ENCODE results near the gene BCO2. TPM values are rescaled to one million over a fixed set of nuclear protein-coding genes. Genes with fewer than 3 reads are reported as not detected.

Gene BCO2
- total and polyA plus RNA-seq, 10 of the 15 experiments (the other 5 are each of a cell fraction or from before 2014, with no cell fraction given) = 0.29 to 1.0 (median 0.57) TPM

- POLR2A ChIA-PET = interaction anchor here (1.1 kb wide), 1 partner anchor 140 kb away, joined by 3 read pairs; the partner anchor contains the start of genes SDHD and TIMM8B
These were observed 51.6 kb downstream of the BCO2 start for GRCh38 chr11:112226831-112227401.

GRCh38 chr11:112227471-112227870 lies 52.2 kb downstream of the BCO2 start:
- Histone ChIP-seq H3K79me2 (ENCODE audit: control insufficient read depth, insufficient read depth, low read length) (peaks cover 21% of the 10 kb centered on the region), H3K4me1 (ENCODE audit: control insufficient read depth, insufficient read depth, low read length) (peaks cover 7% of the 10 kb centered on the region), H3K27me3 (replicated peaks in 1 of 2; ENCODE audit: control insufficient read depth in 2 of 2, insufficient read depth in 2 of 2, low read length in 1 of 2) (no peaks in the 10 kb centered on the region), H3K9me3 (replicated peaks; ENCODE audit: control insufficient read depth, insufficient read depth, low read length) (no peaks in the 10 kb centered on the region), H3K9ac (ENCODE audit: control insufficient read depth, insufficient read depth, low read length) (peak overlapping the region; percentile 97; the same call in 1 of the 2 replicates), H3K4me3 (peak overlapping the region; percentile 98), H2AFZ (ENCODE audit: control insufficient read depth, low read depth, low read length) (no peak overlapping the region; the same call in 1 of the 2 replicates), H3K36me3 (ENCODE audit: control insufficient read depth in 2 of 2, insufficient read depth in 2 of 2, low read length in 1 of 2) (no peaks in the 10 kb centered on the region; a peak in 3 of 4 replicates), H4K20me1 (ENCODE audit: control insufficient read depth, insufficient read depth) (no peaks in the 10 kb centered on the region), H3K4me2 (ENCODE audit: control insufficient read depth, insufficient read depth) (peak overlapping the region; percentile 83), H3K27ac (ENCODE audit: control insufficient read depth, insufficient read depth) (peak overlapping the region; percentile 95)
- CTCF ChIA-PET = interaction anchor here (0.9 to 16.3 kb wide), 3 partner anchors 55 to 114 kb away, joined by 3 to 314 read pairs (median 7); no protein-coding TSS in a partner anchor
- SMC1A ChIA-PET (ENCODE audit: uncharacterized antibody, unreplicated experiment) = interaction anchor here (1.1 to 13.1 kb wide), 5 partner anchors 9 to 356 kb away, joined by 3 to 161 read pairs (median 4); no protein-coding TSS in a partner anchor
- POLR2A ChIA-PET = no interaction called here
- WGBS (ENCODE audit: insufficient coverage, insufficient replicate concordance, low lambda C conversion rate, missing lambda C conversion rate) = 64% methylated on average over 4 of the region's 4 CpGs
- BruUV-seq (replicated peaks) = TSS peak; percentile 65
- RAD21 ChIA-PET (ENCODE audit: unreplicated experiment) = interaction anchor here (1.4 kb wide), 1 partner anchor 52 kb away, joined by 8 read pairs; no protein-coding TSS in a partner anchor
- no peak for DNase-seq (ENCODE audit: low read depth, low spot score)
- FAIRE-seq = no peak
- ATAC-seq = no peak
- in situ Hi-C loops (cut with MboI) = loop anchor here (5.0 to 10.0 kb wide), 2 partner anchors 355 to 1057 kb away; no protein-coding TSS in a partner anchor
- TF ChIP-seq POLR2AphosphoS5 (IDR thresholded peaks at IDR 0.05; ENCODE audit: low read length) (no peak), BHLHE40 (IDR thresholded peaks at IDR 0.05; ENCODE audit: borderline replicate concordance in 1 of 2, low read depth in 2 of 2, low read length in 1 of 2) (no peak), IRF5 (IDR thresholded peaks at IDR 0.05; ENCODE audit: borderline replicate concordance) (no peak), NR2F1 (conservative IDR thresholded peaks at IDR 0.05) (no peak), RUNX3 (IDR thresholded peaks at IDR 0.05; ENCODE audit: low read length) (no peak), SMAD5 (IDR thresholded peaks at IDR 0.05; ENCODE audit: low read depth) (no peak), NFIC (IDR thresholded peaks at IDR 0.05; ENCODE audit: low read depth, low read length) (no peak), IKZF1 (conservative IDR thresholded peaks at IDR 0.05) (no peak)
- intact Hi-C loops (cut with micrococcal nuclease; ENCODE audit: unreplicated experiment) = loop anchor here (10.0 kb wide), 2 partner anchors 353 to 567 kb away; partner anchors contain the start of genes ALG9, CFAP68 and FDXACB1

More at GRCh38 chr11:112226831-112227401, 51.6 kb downstream of the BCO2 start:
- FAIRE-seq (no peak), ATAC-seq (peak; percentile 73), DNase-seq (ENCODE audit: low read depth, low spot score) (no peak)
- intact Hi-C loops (cut with micrococcal nuclease; ENCODE audit: unreplicated experiment) = loop anchor here (10.0 kb wide), 2 partner anchors 352 to 568 kb away; partner anchors contain the start of genes ALG9, CFAP68 and FDXACB1
- TF ChIP-seq ZNF384 (IDR thresholded peaks at IDR 0.05; ENCODE audit: borderline replicate concordance, low read depth, low read length) (0 out of 2 replicates have a peak, but pooled peaks have one; percentile 22), RUNX3 (IDR thresholded peaks at IDR 0.05; ENCODE audit: low read length) (0 out of 2 replicates have a peak, but pooled peaks have one; percentile 38), ATF3 (IDR thresholded peaks at IDR 0.05; ENCODE audit: borderline replicate concordance, extremely low read depth, low read depth, low read length) (no peak)
- H3K36me3 ChIP-seq (ENCODE audit: control insufficient read depth in 2 of 2, insufficient read depth in 2 of 2, low read length in 1 of 2) = no peaks in the 10 kb centered on the region; a peak in 3 of 4 replicates
- no peaks in the 10 kb centered on the region for H4K20me1 ChIP-seq (ENCODE audit: control insufficient read depth, insufficient read depth)
- in situ Hi-C loops (cut with MboI) = loop anchor here (5.0 to 10.0 kb wide), 2 partner anchors 355 to 1058 kb away; no protein-coding TSS in a partner anchor
- ChIA-PET SMC1A (ENCODE audit: uncharacterized antibody, unreplicated experiment) (interaction anchor here (1.1 to 13.1 kb wide), 5 partner anchors 10 to 355 kb away, joined by 3 to 161 read pairs (median 3); no protein-coding TSS in a partner anchor), CTCF (interaction anchor here (1.7 to 16.3 kb wide), 2 partner anchors 56 to 114 kb away, joined by 7 to 314 read pairs; no protein-coding TSS in a partner anchor), RAD21 (ENCODE audit: unreplicated experiment) (no interaction called here)
- no peaks in the 10 kb centered on the region for H3K9me3 ChIP-seq (replicated peaks; ENCODE audit: control insufficient read depth, insufficient read depth, low read length)
- 33% methylated on average over 16 of the region's 16 CpGs for WGBS (ENCODE audit: insufficient coverage, insufficient replicate concordance, low lambda C conversion rate, missing lambda C conversion rate)
- peak overlapping the region; percentile 83 for H3K4me2 ChIP-seq (ENCODE audit: control insufficient read depth, insufficient read depth)
- peak overlapping the region; percentile 83 for H2AFZ ChIP-seq (ENCODE audit: control insufficient read depth, low read depth, low read length)
- peaks cover 7% of the 10 kb centered on the region for H3K4me1 ChIP-seq (ENCODE audit: control insufficient read depth, insufficient read depth, low read length)
- peak overlapping the region; percentile 98 for H3K4me3 ChIP-seq
- H3K79me2 ChIP-seq (ENCODE audit: control insufficient read depth, insufficient read depth, low read length) = peaks cover 21% of the 10 kb centered on the region
- peak overlapping the region; percentile 97 for H3K9ac ChIP-seq (ENCODE audit: control insufficient read depth, insufficient read depth, low read length)
- peak overlapping the region; percentile 95 for H3K27ac ChIP-seq (ENCODE audit: control insufficient read depth, insufficient read depth)
- H3K27me3 ChIP-seq (replicated peaks in 1 of 2; ENCODE audit: control insufficient read depth in 2 of 2, insufficient read depth in 2 of 2, low read length in 1 of 2) = no peaks in the 10 kb centered on the region
- no TSS peak for BruUV-seq (replicated peaks)

Data from GM12878 (cell line).